UCSD-AML1 (cell line): ENCODE data around the gene LYPD4.

Source experiments
- DNase-seq: peaks from one replicate; lab custom pipeline; 2025; ENCODE audit not compliant: unreplicated experiment; lab: John Stamatoyannopoulos, UW

The LYPD4 gene

GRCh38 chr19:41844601-41845000 lies at the start of gene LYPD4:
LYPD4 (minus strand) TSS chr19:41844683; CDS start chr19:41839285, 5,398 bp downstream.
- no peak for DNase-seq

GRCh38 chr19:41893899-41894298 lies 49.4 kb upstream of the LYPD4 start:
- peak; percentile 55 for DNase-seq

- DNase-seq = no peak
Measured at GRCh38 chr19:41892173-41892902, 47.9 kb upstream of the LYPD4 start.

- DNase-seq = no peak
Measured at GRCh38 chr19:41890936-41891335, 46.5 kb upstream of the LYPD4 start.

- DNase-seq = no peak
Measured at GRCh38 chr19:41889896-41890295, 45.4 kb upstream of the LYPD4 start.

- DNase-seq = no peak
Measured at GRCh38 chr19:41888926-41889325, 44.4 kb upstream of the LYPD4 start.

- DNase-seq = peak; percentile 75
Measured at GRCh38 chr19:41887711-41888382, 43.4 kb upstream of the LYPD4 start.

GRCh38 chr19:41886761-41887710 lies 42.6 kb upstream of the LYPD4 start:
- DNase-seq = peak; percentile 75

GRCh38 chr19:41883821-41884733 lies 39.6 kb upstream of the LYPD4 start:
- DNase-seq = peak; percentile 97

- DNase-seq = no peak
Measured at GRCh38 chr19:41883463-41883820, 39.0 kb upstream of the LYPD4 start.

- peak; percentile 84 for DNase-seq
Measured at GRCh38 chr19:41882568-41883462, 38.3 kb upstream of the LYPD4 start, which contains the start of gene ARHGEF1. ARHGEF1 (plus strand) TSS chr19:41883184; CDS start chr19:41888083, 4,899 bp downstream.

GRCh38 chr19:41880329-41880708 lies 35.8 kb upstream of the LYPD4 start:
- DNase-seq = no peak

- DNase-seq = no peak
Measured at GRCh38 chr19:41879670-41880328, 35.3 kb upstream of the LYPD4 start.

GRCh38 chr19:41879080-41879479 lies 34.6 kb upstream of the LYPD4 start:
- no peak for DNase-seq

GRCh38 chr19:41877916-41878905 lies 33.7 kb upstream of the LYPD4 start:
- peak; percentile 72 for DNase-seq

- peak; percentile 74 for DNase-seq
Measured at GRCh38 chr19:41876847-41877832, 32.7 kb upstream of the LYPD4 start, which contains the start of gene CD79A. CD79A (plus strand) TSS chr19:41877279; CDS start chr19:41877305, 26 bp downstream.
